H1 (cell line): ENCODE results near the gene NEGR1. TPM values are rescaled to one million over a fixed set of nuclear protein-coding genes. Genes with fewer than 3 reads are reported as not detected.

Source experiments
- KDM4A ChIP-seq: IDR thresholded peaks from one replicate; pipeline ENCODE4 v1.7.1; 2012; ENCODE audit warnings: low read depth, mild to moderate bottlenecking, moderate library complexity, low read length, inconsistent platforms; ENCODE audit not compliant: severe bottlenecking
- polyA plus RNA-seq, 7 experiments: library from polyadenylated mRNA; depleted of rRNA in 3 of 7; stranded (reverse) in 5 of 7; unstranded in 2 of 7; fragments of >200 nt in 5 of 7; fragments of 200-250 nt in 2 of 7; gene quantifications; 1 replicate in 5 of 7; 2 replicates in 1 of 7; 4 replicates in 1 of 7; pipeline versions ENCODE4 v1.2.1 to v1.2.3, GENCODE V29; 2011 to 2013; ENCODE audit warnings: missing spikeins in 2 of 7, mixed read lengths in 2 of 7
- total RNA-seq: library from RNA; stranded (reverse); fragmentation: NEBNext Ultra II Directional; extraction: Animal tissue kit (Norgen Biotek cat#: 25700); gene quantifications from 2 replicates; pipeline ENCODE4 v1.2.1, GENCODE V29; 2021

NEGR1 gene
- total and polyA plus RNA-seq, 2 of the 8 experiments (the other 6 are each of a cell fraction or from before 2014, with no cell fraction given) = 0.71 to 1.3 TPM

DNA sequence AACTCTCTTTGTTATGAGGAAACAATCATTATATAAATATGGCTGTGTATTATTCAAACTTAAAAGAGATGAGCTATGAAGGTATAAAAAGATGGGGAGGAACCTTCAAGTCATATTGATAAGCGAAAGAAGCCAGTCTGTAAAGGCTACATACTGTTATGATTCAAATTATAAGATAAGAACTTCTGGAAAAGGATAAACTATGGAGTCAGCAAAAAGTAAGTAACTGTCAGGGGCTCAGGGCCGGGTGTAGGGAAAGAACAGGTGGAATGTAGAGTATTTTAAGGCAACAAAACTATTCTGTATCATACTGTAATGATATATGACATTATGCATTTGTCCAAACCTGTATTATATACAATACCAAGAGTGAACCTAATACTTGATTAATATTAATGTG is 628.4 kb downstream of the NEGR1 start (continued):
- TF ChIP-seq KDM4A = no peak
